Neuronal stem cell (in vitro differentiated cells): ENCODE measurements around the gene HTR3E.
A peak's percentile ranks its signal among the peaks of the same experiment; 100 is the strongest.

ENCODE experiments used
- DNase-seq: peaks from one replicate; pipeline ENCODE4 v3.0.0-alpha.2; 2013; ENCODE audit warnings: low spot score
- H2AFZ ChIP-seq: one replicate; pipeline ENCODE4 v1.6.1; 2013; ENCODE audit warnings: mild to moderate bottlenecking, low read length, inconsistent platforms
- H2AK5ac ChIP-seq: 2 replicates; pipeline ENCODE4 v1.6.1; 2013; ENCODE audit warnings: low read depth, mild to moderate bottlenecking, inconsistent platforms, low read length, moderate library complexity, mixed read lengths
- H2BK120ac ChIP-seq: 2 replicates; pipeline ENCODE4 v1.6.1; 2013; ENCODE audit warnings: low read depth, mild to moderate bottlenecking, inconsistent platforms, low read length, moderate library complexity, mixed read lengths
- H2BK12ac ChIP-seq: one replicate; pipeline ENCODE4 v1.6.1; 2013; ENCODE audit warnings: low read length, inconsistent platforms
- H2BK15ac ChIP-seq: 2 replicates; pipeline ENCODE4 v1.6.1; 2013; ENCODE audit warnings: mild to moderate bottlenecking, low read length, inconsistent platforms, mixed read lengths
- H2BK5ac ChIP-seq: one replicate; pipeline ENCODE4 v1.6.1; 2013; ENCODE audit warnings: inconsistent platforms, mild to moderate bottlenecking, low read length, moderate library complexity
- H3K14ac ChIP-seq: one replicate; pipeline ENCODE4 v1.6.1; 2013; ENCODE audit warnings: low read length, inconsistent platforms
- H3K18ac ChIP-seq: 2 replicates; pipeline ENCODE4 v1.6.1; 2013; ENCODE audit warnings: low read length, inconsistent platforms
- H3K23ac ChIP-seq: 2 replicates; pipeline ENCODE4 v1.6.1; 2013; ENCODE audit warnings: low read depth, mild to moderate bottlenecking, mixed read lengths, low read length, inconsistent platforms; ENCODE audit not compliant: poor library complexity
- H3K27ac ChIP-seq: replicated peaks from 3 replicates; pipeline ENCODE4 v1.5.1; 2013; ENCODE audit warnings: low read length, inconsistent platforms
- H3K27me3 ChIP-seq, 3 experiments: 2 replicates each; pipeline ENCODE4 v1.6.1; 2013; ENCODE audit warnings: low read length in 3 of 3, mild to moderate bottlenecking in 2 of 3, inconsistent platforms in 1 of 3, low read depth in 1 of 3, mixed read lengths in 1 of 3, moderate library complexity in 1 of 3; ENCODE audit not compliant: control insufficient read depth in 3 of 3, insufficient read depth in 3 of 3
- H3K36me3 ChIP-seq, 2 donors: replicated peaks in 1 of 2; 2 replicates each; pipeline ENCODE4 v1.6.1; 2013; ENCODE audit warnings: low read length in 2 of 2; ENCODE audit not compliant: control insufficient read depth in 2 of 2, insufficient read depth in 2 of 2
- H3K4ac ChIP-seq: 2 replicates; pipeline ENCODE4 v1.6.1; 2013; ENCODE audit warnings: inconsistent platforms, mild to moderate bottlenecking, low read length, moderate library complexity
- H3K4me1 ChIP-seq, 2 donors: 1 replicate in 1 of 2; 2 replicates in 1 of 2; pipeline ENCODE4 v1.6.1; 2013; ENCODE audit warnings: low read length in 2 of 2, low read depth in 1 of 2; ENCODE audit not compliant: control insufficient read depth in 2 of 2, insufficient read depth in 1 of 2
- H3K4me2 ChIP-seq: one replicate; pipeline ENCODE4 v1.6.1; 2013; ENCODE audit warnings: mild to moderate bottlenecking, low read length, inconsistent platforms; ENCODE audit not compliant: insufficient read depth, poor library complexity, severe bottlenecking
- H3K4me3 ChIP-seq, 2 donors: 2 replicates each; pipeline ENCODE4 v1.5.1; 2013; ENCODE audit warnings: low read length in 2 of 2, mild to moderate bottlenecking in 2 of 2, inconsistent platforms in 1 of 2, moderate library complexity in 1 of 2
- H3K79me1 ChIP-seq: one replicate; pipeline ENCODE4 v1.6.1; 2013; ENCODE audit warnings: low read depth, mild to moderate bottlenecking, inconsistent platforms, low read length, moderate library complexity
- H3K9ac ChIP-seq: one replicate; pipeline ENCODE4 v1.6.1; 2013; ENCODE audit warnings: mild to moderate bottlenecking, low read depth, low read length, inconsistent platforms; ENCODE audit not compliant: poor library complexity
- H3K9me3 ChIP-seq, 2 donors: replicated peaks in 1 of 2; 2 replicates each; pipeline versions ENCODE3 to v1.6.1; 2013; ENCODE audit warnings: low read length in 2 of 2, mild to moderate bottlenecking in 2 of 2, inconsistent platforms in 1 of 2, low read depth in 1 of 2, mixed read lengths in 1 of 2, moderate library complexity in 1 of 2; ENCODE audit not compliant: control insufficient read depth in 2 of 2, insufficient read depth in 1 of 2
- H4K8ac ChIP-seq: one replicate; pipeline ENCODE4 v1.6.1; 2013; ENCODE audit warnings: low read depth, mild to moderate bottlenecking, inconsistent platforms, low read length, moderate library complexity
- H4K91ac ChIP-seq: one replicate; pipeline ENCODE4 v1.6.1; 2013; ENCODE audit warnings: low read length, low read depth, mild to moderate bottlenecking, inconsistent platforms; ENCODE audit not compliant: poor library complexity
- WGBS, 2 donors: extraction: QIAGEN DNeasy Blood & Tissue Kit; methylation state at CpG; one replicate each; pipeline ENCODE4 v1.1.7; 2013; ENCODE audit warnings: missing lambda C conversion rate in 2 of 2, mixed read lengths in 1 of 2; ENCODE audit not compliant: insufficient read length in 2 of 2, insufficient replicate concordance in 1 of 2; ENCODE audit errors: extremely low coverage in 2 of 2; 5-methylcytosine and 5-hydroxymethylcytosine counted together

The HTR3E gene

GRCh38 chr3:184133840-184134745 is 37.2 kb downstream of the HTR3E start:
- Histone ChIP-seq H3K4me3 (peak overlapping the region; percentile 96 to 99), H3K9me3 (no peaks in the 10 kb centered on the region), H3K14ac (no peak overlapping the region), H3K4me1 (peaks cover 5 to 10% of the 10 kb centered on the region in 2 donors), H2BK120ac (no peak overlapping the region), H2AK5ac (no peak overlapping the region), H2BK15ac (no peak overlapping the region), H2BK12ac (no peak overlapping the region), H4K91ac (no peak overlapping the region), H3K23ac (no peak overlapping the region), H2BK5ac (no peak overlapping the region), H2AFZ (peak overlapping the region; percentile 94), H4K8ac (no peak overlapping the region), H3K9ac (peak overlapping the region; percentile 55), H3K36me3 (peaks cover 4 to 19% of the 10 kb centered on the region in 2 donors), H3K4ac (no peak overlapping the region), H3K18ac (no peak overlapping the region), H3K4me2 (peak overlapping the region; percentile 92), H3K27ac (peak overlapping the region; percentile 7), H3K27me3 (peaks cover 0 to 4% (median 0%) of the 10 kb centered on the region in 3 experiments), H3K79me1 (no peaks in the 10 kb centered on the region)
- WGBS, 2 donors: no CpG with 5 or more reads among the region's 37 CpGs
- DNase-seq: peak; percentile 59

GRCh38 chr3:184134746-184135148 is 37.9 kb downstream of the HTR3E start:
- peak; percentile 29 for DNase-seq
- peak overlapping the region; percentile 71 for H3K9ac ChIP-seq
- H3K18ac ChIP-seq: peak overlapping the region; percentile 50
- no peak overlapping the region for H2BK5ac ChIP-seq
- H3K27ac ChIP-seq: peak overlapping the region; percentile 7
- no peak overlapping the region for H2AK5ac ChIP-seq
- no peak overlapping the region for H3K14ac ChIP-seq
- peak overlapping the region; percentile 96 to 99 for H3K4me3 ChIP-seq
- no peak overlapping the region for H4K8ac ChIP-seq
- no peaks in the 10 kb centered on the region for H3K9me3 ChIP-seq
- no peak overlapping the region for H2BK12ac ChIP-seq
- peaks cover 0 to 4% (median 0%) of the 10 kb centered on the region in 3 experiments for H3K27me3 ChIP-seq
- H2BK15ac ChIP-seq: no peak overlapping the region
- WGBS, 2 donors: no CpG with 5 or more reads among the region's 21 CpGs
- H4K91ac ChIP-seq: no peak overlapping the region
- H3K4ac ChIP-seq: no peak overlapping the region
- peak overlapping the region; percentile 94 for H2AFZ ChIP-seq
- no peaks in the 10 kb centered on the region for H3K79me1 ChIP-seq
- H3K4me2 ChIP-seq: peak overlapping the region; percentile 92
- no peak overlapping the region for H2BK120ac ChIP-seq
- peaks cover 4 to 22% of the 10 kb centered on the region in 2 donors for H3K36me3 ChIP-seq
- peak overlapping the region; percentile 27 for H3K23ac ChIP-seq
- H3K4me1 ChIP-seq: peaks cover 5 to 10% of the 10 kb centered on the region in 2 donors

- Histone ChIP-seq H3K4me2 (peak within 1 kb of the TSS; percentile 92), H3K4me3 (peak within 1 kb of the TSS; percentile 96 to 99)
Observed at GRCh38 chr3:184135149-184135910, 38.5 kb downstream of the HTR3E start, which contains the start of gene EIF2B5. Gene EIF2B5, plus strand, starts transcription at chr3:184135358. Its CDS starts 28 bp downstream, at chr3:184135386.

More at GRCh38 chr3:184135149-184135910, 38.5 kb downstream of the HTR3E start, which contains the start of gene EIF2B5:
- Histone ChIP-seq H3K14ac (no peak within 1 kb of the TSS), H3K79me1 (no peaks in the 10 kb centered on the region), H3K23ac (peak within 1 kb of the TSS; percentile 27), H3K27me3 (peaks cover 0 to 4% (median 0%) of the 10 kb centered on the region in 3 experiments), H3K27ac (peak within 1 kb of the TSS; percentile 7), H3K4me1 (peaks cover 5 to 10% of the 10 kb centered on the region in 2 donors), H4K91ac (no peak within 1 kb of the TSS), H3K36me3 (peaks cover 7 to 28% of the 10 kb centered on the region in 2 donors), H3K4ac (no peak within 1 kb of the TSS), H2AK5ac (no peak within 1 kb of the TSS), H2AFZ (peak within 1 kb of the TSS; percentile 94), H2BK120ac (no peak within 1 kb of the TSS), H2BK5ac (no peak within 1 kb of the TSS), H3K9ac (peak within 1 kb of the TSS; percentile 87), H3K18ac (peak within 1 kb of the TSS; percentile 73), H3K9me3 (no peaks in the 10 kb centered on the region), H4K8ac (no peak within 1 kb of the TSS), H2BK15ac (no peak within 1 kb of the TSS), H2BK12ac (no peak within 1 kb of the TSS)
- WGBS, 2 donors: no CpG with 5 or more reads among the region's 56 CpGs
- DNase-seq: peak; percentile 92
